HG02970 (cell line): ENCODE results near the gene NBEAL2.

Experiments
- ATAC-seq: cut with Tn5 transposase; IDR thresholded peaks from one replicate; pipeline ENCODE4 v1.9.1; 2021; ENCODE audit warnings: mild to moderate bottlenecking, moderate library complexity, moderate number of reproducible peaks; ENCODE audit not compliant: unreplicated experiment, low FRiP score

The NBEAL2 gene

GRCh38 chr3:46978985-46979944 lies at the start of gene NBEAL2:
Gene NBEAL2 (plus strand): TSS chr3:46979666. CDS start chr3:46979862, 196 bp downstream.
- ATAC-seq = peak; percentile 50

GRCh38 chr3:46930166-46930944 lies 49.1 kb upstream of the NBEAL2 start:
- no peak for ATAC-seq

GRCh38 chr3:46930945-46931403 lies 48.5 kb upstream of the NBEAL2 start:
- ATAC-seq = no peak

- ATAC-seq = no peak
Measured at GRCh38 chr3:46931631-46932331, 47.7 kb upstream of the NBEAL2 start.

DNA sequence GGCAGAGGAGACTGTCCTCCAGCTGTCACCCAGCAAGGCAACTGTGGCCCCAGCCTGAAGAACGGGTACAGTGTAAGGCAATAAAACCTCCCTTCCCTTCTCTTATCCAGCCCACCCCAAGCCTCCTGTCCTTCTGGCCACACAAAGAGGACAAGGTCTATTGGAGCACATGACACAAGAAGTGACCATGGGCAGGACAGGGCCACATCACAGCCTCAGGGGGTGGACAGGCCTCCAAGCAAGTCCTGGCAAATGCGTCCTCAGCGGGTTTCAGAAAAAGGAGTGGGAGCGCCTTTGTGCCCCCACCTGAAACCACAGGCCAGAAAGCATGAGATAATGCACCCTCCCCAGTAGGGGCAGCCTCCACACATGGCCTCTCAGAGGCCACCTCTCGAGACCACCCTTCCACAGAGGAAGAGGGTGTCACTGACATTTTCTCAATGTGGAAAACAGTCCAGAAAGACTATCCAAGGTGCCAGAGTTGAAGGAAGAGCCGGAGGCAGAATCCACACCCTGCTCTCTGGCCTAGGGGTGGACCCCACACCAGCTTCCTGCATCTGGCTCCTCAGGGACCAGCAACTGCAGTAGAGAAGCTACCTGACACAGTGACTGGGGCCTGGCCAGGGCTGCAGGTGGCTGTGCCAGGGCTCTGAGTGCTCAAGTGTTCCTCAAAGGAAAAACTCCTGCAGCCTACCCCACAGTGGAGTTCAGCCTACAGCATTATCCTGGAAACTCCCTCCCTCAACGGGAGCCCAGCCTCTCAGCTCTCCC lies 46.8 kb upstream of the NBEAL2 start:
- no peak for ATAC-seq

GRCh38 chr3:46933261-46933660 lies 46.2 kb upstream of the NBEAL2 start:
- ATAC-seq = no peak

DNA sequence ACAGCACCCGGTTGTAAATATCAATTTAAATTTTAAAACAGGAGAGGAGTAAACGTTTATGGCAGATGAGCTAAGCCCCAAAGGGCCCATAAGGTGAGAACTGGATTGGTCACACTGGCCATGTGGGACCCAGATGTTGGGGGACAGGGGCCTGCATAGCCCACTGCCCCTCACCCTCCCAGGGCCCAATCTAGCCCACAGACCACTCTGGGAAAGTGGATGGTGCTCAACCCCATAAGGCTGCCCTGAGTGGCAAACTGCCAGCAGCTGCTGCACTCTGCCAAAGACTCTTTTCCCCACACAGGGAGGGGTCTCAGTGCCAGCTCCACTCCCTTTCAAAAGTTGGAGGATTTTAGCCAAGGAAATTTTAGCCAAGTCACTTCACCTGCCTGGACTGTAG lies 45.4 kb upstream of the NBEAL2 start:
- ATAC-seq = no peak

GRCh38 chr3:46934498-46935167 lies 44.8 kb upstream of the NBEAL2 start:
- no peak for ATAC-seq

- no peak for ATAC-seq
Measured at GRCh38 chr3:46935168-46935858, 44.2 kb upstream of the NBEAL2 start.

DNA sequence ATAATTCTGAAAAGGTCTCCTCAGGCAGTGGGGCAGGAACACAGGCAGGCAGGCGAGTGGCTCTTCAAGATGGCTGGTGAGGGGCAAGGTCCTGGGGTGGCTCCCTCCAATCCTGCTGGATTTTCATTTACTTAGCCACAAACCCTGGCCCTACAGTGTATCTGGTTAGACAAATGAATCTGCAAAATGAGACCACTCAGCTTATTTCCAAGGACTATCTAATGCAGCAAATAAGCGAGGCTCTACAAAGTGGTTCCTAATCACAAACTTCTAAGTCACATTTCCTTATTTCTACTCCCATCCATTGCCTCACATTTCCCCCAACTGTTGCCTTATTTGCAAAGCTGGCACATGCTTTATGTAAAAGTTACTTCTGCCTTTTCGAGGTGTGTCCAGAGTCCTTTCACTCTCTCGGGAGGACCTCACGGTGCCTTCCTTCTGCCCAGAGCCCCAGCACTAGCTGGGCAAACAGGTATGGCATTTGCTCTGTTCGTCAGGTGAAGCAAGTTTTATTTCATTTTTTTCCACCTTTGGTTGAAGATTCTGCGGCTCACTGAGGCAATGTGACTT lies 43.4 kb upstream of the NBEAL2 start:
- no peak for ATAC-seq

DNA sequence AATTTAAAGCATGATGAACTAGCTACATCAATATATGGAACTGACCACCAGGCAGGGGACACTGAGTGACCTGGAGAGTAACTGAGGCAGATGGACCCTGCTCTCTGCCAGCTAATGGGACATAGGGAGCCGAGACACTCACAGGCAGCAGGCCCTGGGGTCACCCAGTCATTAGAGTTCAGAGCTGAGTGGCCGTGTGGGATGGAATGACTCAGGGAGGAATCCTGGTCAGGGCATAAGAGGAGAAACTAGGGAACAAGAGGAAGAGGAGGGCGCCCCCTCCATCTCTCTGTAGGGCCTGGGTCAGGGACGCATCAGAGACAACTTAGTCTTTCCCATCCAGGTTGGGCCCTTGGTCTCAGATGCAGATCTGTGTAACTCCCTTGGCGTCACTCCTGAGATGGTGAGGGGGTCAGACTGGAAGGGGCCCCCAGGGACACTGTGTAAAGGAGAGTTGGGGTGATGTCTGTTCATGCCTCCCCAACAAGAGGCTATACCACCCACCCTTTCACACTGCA lies 42.7 kb upstream of the NBEAL2 start:
- no peak for ATAC-seq

DNA sequence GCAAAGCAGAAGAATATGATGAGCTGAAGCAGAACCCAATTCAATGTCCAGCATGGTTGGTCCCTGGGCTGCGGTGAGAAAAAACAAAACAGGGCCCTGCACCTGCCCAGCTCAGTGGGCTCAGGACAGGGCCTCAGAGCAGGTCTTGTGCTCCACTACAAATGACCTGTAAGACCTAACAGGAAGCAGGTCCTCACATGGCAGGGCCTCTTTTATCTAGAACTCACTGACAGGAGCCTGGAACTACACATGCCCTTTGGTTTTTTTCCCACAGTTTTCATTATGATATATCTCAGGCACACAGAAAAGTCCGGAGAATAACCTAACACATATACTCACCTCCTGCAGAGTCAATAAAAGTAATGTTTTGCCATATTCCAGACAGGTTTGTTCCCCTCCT lies 41.3 kb upstream of the NBEAL2 start:
- no peak for ATAC-seq

GRCh38 chr3:46939578-46940445 lies 39.7 kb upstream of the NBEAL2 start:
- ATAC-seq = no peak

DNA sequence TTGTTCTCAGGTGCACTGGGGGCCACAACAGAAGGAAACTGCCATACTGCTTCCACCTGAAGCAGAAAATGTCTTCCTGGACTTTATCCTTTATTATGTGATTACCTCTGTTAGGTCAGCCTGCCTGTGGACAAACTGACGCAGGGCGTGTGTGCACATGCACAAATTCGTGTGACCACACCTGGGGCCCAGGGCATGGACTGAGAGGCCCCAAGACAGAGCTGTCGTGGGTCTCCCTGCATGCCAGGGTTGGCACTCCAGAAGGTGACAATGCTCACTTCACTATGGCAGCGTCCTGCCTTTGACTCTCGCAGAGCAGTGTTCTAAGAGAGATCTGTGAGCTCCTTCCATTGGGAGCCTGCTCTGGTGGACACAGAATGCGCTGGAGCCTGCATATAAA lies 37.4 kb upstream of the NBEAL2 start:
- no peak for ATAC-seq

- no peak for ATAC-seq
Measured at GRCh38 chr3:46942481-46943236, 36.8 kb upstream of the NBEAL2 start.
